GM21526 (cell line): ENCODE measurements around the gene ZFAND3.
"Not testable (repeated sequence)": the region's sequence is repeated elsewhere in the genome, so short reads cannot be mapped to it uniquely, and the experiment has no call there.

Experiments
- ATAC-seq: cut with Tn5 transposase; IDR thresholded peaks from one replicate; pipeline ENCODE4 v1.9.1; 2021; ENCODE audit warnings: moderate library complexity; ENCODE audit not compliant: unreplicated experiment, low FRiP score

ZFAND3 gene

GRCh38 chr6:37889486-37889885, 70.0 kb downstream of the ZFAND3 start:
- ATAC-seq = no peak

GRCh38 chr6:37891072-37891471, 71.5 kb downstream of the ZFAND3 start:
- ATAC-seq = no peak

- ATAC-seq = no peak
Measured at GRCh38 chr6:37893257-37893656, 73.7 kb downstream of the ZFAND3 start.

GRCh38 chr6:37893734-37894133, 74.2 kb downstream of the ZFAND3 start:
- ATAC-seq = not testable (repeated sequence)

GRCh38 chr6:37894585-37894984, 75.1 kb downstream of the ZFAND3 start:
- ATAC-seq = no peak

GRCh38 chr6:37897321-37897720, 77.8 kb downstream of the ZFAND3 start:
- ATAC-seq = no peak

- ATAC-seq = no peak
Measured at GRCh38 chr6:37897818-37898515, 78.4 kb downstream of the ZFAND3 start.

GRCh38 chr6:37903351-37904340, 84.1 kb downstream of the ZFAND3 start:
- ATAC-seq = no peak

- ATAC-seq = no peak
Measured at GRCh38 chr6:37904590-37904989, 85.1 kb downstream of the ZFAND3 start.

GRCh38 chr6:37906121-37906520, 86.6 kb downstream of the ZFAND3 start:
- no peak for ATAC-seq

- no peak for ATAC-seq
Measured at GRCh38 chr6:37910998-37911397, 91.5 kb downstream of the ZFAND3 start.

- no peak for ATAC-seq
Measured at GRCh38 chr6:37913210-37913609, 93.7 kb downstream of the ZFAND3 start.

GRCh38 chr6:37915463-37915862, 95.9 kb downstream of the ZFAND3 start:
- ATAC-seq = no peak

- ATAC-seq = no peak
Measured at GRCh38 chr6:37916149-37916548, 96.6 kb downstream of the ZFAND3 start.

GRCh38 chr6:37916675-37917074, 97.1 kb downstream of the ZFAND3 start:
- ATAC-seq = no peak

- ATAC-seq = no peak
Measured at GRCh38 chr6:37917566-37917965, 98.0 kb downstream of the ZFAND3 start.

- no peak for ATAC-seq
Measured at GRCh38 chr6:37919417-37920157, 100.1 kb downstream of the ZFAND3 start.

GRCh38 chr6:37920667-37921066, 101.1 kb downstream of the ZFAND3 start:
- ATAC-seq = no peak

GRCh38 chr6:37922563-37922962, 103.0 kb downstream of the ZFAND3 start:
- no peak for ATAC-seq

- ATAC-seq = no peak
Measured at GRCh38 chr6:37923514-37923913, 104.0 kb downstream of the ZFAND3 start.

- no peak for ATAC-seq
Measured at GRCh38 chr6:37926661-37927060, 107.1 kb downstream of the ZFAND3 start.
